Endothelial cell of umbilical vein (primary cell): ENCODE results near the gene CYP4V2.

Experiments used
- CTCF ChIP-seq, 2 donors: IDR thresholded peaks; 1 replicate in 1 of 2; 2 replicates in 1 of 2; pipeline ENCODE4 v1.5.1; 2011; ENCODE audit warnings: low read length in 2 of 2, mild to moderate bottlenecking in 2 of 2, moderate library complexity in 2 of 2, control low read depth in 1 of 2, inconsistent platforms in 1 of 2, low read depth in 1 of 2; ENCODE audit not compliant: insufficient read depth in 1 of 2; ENCODE audit errors: extremely low read depth in 1 of 2
- EZH2 ChIP-seq: IDR thresholded peaks from 2 replicates; pipeline ENCODE4 v1.6.1; 2012; ENCODE audit warnings: borderline replicate concordance, low read depth, mild to moderate bottlenecking, moderate library complexity, low read length, inconsistent platforms; ENCODE audit not compliant: severe bottlenecking
- FOS ChIP-seq: IDR thresholded peaks from 2 replicates; pipeline ENCODE4 v1.6.1; 2011; ENCODE audit warnings: mild to moderate bottlenecking, low read length, moderate library complexity, borderline replicate concordance; ENCODE audit not compliant: insufficient read depth
- POLR2A ChIP-seq: IDR thresholded peaks from 2 replicates; pipeline ENCODE4 v1.6.1; 2012; ENCODE audit warnings: low read depth, mild to moderate bottlenecking, control low read depth, low read length

- TF ChIP-seq FOS (no peak), CTCF (IDR thresholded peaks at IDR 0.05; ENCODE audit: extremely low read depth in 1 of 2, insufficient read depth in 1 of 2, low read depth in 1 of 2, low read length in 2 of 2) (no peak), POLR2A (no peak), EZH2 (no peak)
These were observed 26.4 kb downstream of the CYP4V2 start for GRCh38 chr4:186217733-186218293.
